IPS DF 19.7 (cell line): ENCODE data around the gene CAPN10.
"Not testable (repeated sequence)": the region's sequence is repeated elsewhere in the genome, so short reads cannot be mapped to it uniquely, and the experiment has no call there.

Experiments used
- DNase-seq: peaks from one replicate; pipeline ENCODE4 v3.0.0-alpha.2; 2013; ENCODE audit warnings: low read depth, low spot score

The CAPN10 gene, protein sequence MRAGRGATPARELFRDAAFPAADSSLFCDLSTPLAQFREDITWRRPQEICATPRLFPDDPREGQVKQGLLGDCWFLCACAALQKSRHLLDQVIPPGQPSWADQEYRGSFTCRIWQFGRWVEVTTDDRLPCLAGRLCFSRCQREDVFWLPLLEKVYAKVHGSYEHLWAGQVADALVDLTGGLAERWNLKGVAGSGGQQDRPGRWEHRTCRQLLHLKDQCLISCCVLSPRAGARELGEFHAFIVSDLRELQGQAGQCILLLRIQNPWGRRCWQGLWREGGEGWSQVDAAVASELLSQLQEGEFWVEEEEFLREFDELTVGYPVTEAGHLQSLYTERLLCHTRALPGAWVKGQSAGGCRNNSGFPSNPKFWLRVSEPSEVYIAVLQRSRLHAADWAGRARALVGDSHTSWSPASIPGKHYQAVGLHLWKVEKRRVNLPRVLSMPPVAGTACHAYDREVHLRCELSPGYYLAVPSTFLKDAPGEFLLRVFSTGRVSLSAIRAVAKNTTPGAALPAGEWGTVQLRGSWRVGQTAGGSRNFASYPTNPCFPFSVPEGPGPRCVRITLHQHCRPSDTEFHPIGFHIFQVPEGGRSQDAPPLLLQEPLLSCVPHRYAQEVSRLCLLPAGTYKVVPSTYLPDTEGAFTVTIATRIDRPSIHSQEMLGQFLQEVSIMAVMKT

DNA sequence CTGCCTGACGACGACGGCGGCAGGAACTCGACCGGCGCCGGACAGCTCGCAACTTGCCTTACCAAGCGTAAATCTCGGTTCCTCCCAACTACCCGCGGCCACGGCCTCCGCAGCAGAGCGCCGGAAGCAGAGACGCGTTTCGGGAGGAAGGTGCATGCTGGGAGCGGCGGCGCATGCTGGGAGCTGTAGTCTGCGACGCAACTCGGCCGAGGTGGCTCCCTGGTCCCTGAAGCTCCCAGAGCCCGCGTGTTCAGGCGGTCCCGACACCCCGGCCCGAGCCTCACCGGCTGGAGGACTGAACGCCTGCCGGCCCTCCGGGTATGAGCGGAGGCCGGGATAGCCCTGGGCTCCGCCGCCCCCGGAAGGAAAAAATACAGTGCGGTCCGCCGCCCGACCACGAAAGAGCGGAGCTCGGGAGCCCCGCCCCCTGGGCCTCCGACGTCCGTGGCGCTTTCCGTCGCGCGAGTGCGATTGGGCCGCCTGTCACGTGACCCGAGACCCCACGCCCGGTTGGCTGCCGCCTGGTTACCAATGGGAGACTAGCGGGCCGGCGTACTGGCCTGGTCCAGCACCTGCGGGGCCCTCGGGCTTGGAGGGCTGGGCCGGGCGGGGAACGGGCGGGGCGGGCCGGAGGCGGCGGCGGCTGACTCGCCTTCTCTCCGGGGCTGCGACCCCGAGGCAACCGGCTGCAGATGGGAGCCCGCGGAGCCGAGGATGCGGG is at the start of gene CAPN10:
CAPN10 (plus strand) TSS at position 537 of the 721 bp plus-strand sequence; CDS start at position 715, 178 bp downstream.
- DNase-seq, result peak; percentile 67

DNA sequence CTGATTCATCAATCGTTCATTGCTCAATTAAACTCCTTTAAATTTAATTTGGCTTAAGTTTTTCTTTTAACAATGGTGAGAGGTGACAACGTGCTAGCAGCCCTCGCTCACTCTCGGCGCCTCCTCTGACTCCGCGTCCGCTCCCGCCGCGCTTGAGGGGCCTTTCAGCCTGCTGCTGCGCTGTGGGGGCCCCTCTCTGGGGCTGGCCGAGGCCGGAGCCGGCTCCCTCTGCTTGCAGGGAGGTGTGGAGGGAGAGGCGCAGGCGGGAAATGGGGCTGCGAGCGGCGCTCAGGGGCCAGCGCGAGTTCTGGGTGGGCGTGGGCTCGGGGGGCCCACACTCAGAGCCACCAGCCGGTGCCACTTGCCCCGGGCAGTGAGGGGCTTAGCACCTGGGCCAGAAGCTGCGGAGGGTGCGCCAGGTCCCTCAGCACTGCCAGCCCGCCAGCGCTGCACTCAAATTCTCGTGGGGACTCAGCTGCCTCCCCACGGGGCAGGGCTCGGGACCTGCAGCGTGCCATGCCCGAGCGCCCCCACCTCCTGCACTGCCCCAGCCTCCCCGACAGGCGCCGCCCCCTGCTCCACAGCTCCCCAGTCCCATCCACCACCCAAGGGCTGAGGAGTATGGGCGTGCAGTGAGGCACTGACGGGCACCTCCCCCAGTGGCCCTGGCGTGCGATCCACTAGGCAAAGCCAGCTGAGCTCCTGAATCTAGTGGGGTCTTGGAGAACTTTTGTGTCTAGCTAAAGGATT is 48.3 kb upstream of the CAPN10 start:
- no peak for DNase-seq

DNA sequence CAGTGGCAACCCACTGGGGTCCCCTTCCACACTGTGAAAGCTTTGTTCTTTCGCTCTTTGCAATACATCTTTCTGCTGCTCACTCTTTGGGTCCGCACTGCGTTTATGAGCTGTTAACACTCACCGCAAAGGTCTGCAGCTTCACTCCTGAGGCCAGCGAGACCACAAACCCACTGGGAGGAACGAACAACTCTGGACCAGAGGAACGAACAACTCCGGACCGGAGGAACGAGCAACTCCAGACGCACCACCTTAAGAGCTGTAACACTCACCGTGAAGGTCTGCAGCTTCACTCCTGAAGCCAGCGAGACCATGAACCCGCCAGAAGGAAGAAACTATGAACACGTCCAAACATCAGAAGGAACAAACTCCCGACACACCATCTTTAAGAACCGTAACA is 47.4 kb upstream of the CAPN10 start:
- not testable (repeated sequence) for DNase-seq

DNA sequence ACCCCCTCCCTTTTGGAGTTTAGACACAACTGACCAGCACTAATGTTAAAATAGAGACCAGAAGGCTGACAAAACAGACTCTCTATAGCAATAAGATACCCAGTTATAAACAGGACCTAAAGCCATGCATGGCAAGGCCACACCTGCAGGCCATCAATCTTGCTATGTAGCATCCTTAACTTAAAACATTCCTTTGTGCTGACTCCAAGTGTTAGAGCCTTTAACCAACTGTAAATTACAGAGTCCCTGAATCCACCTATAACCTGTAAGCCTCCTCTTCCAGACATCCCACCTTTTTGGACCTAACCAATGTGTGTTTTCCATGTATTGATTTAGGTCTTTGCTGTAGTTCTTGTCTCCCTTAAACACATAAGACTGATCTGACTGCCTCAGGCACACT is 46.6 kb upstream of the CAPN10 start:
- no peak for DNase-seq

DNA sequence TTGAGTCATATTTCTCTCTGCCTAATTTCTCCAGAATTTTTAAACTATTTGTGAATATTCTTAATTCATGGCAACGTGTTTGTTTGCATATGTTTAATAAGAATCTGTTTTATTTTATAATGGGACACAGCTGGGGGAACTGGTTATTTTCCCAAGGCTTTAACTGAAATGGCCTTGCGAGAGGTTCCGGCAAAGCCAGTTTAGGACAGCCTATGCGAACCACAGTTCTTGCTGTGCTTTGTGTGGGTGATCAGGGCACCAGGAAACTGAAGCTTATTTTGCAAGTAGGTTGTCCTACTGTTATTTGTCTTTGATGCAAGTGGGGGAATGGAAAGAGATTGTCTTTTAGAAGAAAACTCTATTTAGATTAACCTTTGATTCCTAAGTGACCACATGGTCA is 35.2 kb upstream of the CAPN10 start:
- DNase-seq, result no peak

DNA sequence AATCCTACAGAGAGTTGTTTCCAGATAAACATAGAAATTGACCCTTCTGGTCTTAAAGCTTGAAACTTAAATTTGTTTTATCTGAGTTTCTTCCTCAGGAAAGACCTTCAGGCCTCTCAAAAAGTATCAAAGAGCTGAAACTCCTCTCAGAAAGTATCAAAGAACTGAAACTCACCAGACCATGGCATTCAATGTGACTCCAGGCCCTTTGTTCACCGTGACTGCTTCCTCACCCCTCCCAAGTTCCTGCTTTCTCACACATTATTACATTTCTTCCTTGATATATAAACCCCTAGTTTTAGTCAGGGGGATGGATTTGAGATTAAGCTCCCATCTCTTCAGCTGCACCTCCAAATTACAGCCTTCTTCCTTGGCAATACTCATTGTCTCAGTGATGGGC is 34.7 kb upstream of the CAPN10 start:
- DNase-seq, result no peak

DNA sequence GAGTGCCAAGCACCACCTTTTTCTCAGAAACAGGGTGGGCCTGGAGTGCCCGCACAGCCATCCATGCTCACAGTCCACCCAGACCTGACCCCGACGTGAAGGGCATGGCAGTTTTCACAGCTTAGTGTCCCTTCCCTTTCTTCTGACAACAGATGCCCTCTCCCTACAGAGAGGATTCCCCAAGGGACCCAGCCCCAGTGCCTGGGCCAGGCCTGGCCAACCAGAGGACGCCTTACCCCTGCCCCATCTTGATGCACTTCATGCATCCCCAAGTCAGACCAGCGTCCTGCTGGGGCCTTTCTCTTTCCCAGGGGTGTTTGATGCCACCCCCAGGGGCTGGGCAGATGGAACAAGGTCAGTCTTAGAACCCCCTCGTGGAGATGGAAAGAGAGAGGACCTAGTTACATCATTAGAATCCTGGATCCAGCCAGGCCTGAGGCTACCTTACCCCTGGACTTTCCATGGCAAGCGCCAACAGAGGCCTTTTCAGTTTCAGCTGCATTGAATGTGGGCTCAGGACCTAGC is 32.5 kb upstream of the CAPN10 start:
- DNase-seq, result no peak

DNA sequence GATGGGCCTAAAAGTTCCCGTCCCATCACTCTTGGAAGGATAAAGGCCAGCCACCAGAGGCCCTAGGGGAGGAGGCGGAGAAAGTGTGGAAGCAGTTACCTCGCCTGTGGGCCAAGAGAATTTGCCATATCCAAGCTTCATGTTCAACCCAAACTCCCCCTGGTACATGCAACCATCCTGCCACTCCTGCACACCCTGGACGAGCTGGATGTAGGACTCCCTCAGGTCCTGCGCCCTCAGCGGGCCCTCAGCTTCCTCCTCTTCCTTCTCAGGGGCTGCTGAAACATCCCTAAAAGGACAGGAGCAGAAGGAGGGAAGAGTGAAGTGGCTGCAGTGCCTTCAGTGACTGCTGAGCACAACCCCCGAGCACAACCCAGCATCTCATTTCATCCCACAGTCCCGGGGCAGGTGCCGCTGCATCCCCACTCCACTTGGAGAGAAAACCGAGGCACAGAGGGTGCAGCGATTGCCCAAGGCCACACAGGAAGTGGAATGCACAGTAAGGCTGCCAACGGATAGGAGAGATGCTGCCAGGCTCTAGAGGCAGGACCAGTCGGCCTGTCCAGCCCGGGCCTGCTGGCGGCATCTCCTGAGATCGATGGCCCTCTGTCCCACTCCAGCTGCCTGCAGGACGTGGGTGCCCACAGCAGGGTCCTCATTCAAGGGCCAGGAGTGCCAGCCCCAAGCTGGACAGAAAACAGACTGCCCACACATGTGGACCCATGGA is 31.6 kb upstream of the CAPN10 start:
- no peak for DNase-seq

DNA sequence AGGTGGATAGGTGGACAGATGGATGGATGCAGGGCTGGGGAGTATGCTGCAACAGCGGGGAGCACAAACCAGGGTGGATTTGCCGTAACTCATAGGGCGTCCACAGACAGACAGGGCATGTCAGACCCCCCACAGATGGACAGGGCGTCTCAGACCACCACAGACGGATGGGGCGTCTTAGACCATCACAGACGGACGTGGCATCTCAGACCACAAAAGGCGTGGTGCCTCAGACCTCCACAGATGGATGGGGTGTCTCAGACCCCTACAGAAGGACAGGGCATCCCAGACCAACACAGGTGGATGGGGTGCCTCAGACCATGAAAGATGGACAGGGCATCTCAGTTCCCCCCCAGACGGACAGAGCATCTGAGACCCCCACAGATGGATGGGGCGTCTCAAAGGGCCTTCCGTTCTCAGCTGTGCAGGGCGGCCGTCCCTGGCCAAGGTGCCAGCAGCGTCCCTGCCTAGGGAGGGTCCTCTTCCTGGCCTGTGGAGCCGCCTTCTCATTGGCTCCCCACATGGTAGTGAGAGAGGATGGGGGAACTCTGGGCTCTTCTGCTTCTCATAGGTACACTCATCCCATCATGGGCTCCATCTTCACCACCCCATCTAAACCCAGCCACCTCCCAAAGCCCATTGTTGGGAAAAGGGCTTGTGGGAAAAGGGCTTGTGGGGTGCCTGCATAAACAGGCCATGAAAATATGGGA is 30.8 kb upstream of the CAPN10 start:
- no peak for DNase-seq

DNA sequence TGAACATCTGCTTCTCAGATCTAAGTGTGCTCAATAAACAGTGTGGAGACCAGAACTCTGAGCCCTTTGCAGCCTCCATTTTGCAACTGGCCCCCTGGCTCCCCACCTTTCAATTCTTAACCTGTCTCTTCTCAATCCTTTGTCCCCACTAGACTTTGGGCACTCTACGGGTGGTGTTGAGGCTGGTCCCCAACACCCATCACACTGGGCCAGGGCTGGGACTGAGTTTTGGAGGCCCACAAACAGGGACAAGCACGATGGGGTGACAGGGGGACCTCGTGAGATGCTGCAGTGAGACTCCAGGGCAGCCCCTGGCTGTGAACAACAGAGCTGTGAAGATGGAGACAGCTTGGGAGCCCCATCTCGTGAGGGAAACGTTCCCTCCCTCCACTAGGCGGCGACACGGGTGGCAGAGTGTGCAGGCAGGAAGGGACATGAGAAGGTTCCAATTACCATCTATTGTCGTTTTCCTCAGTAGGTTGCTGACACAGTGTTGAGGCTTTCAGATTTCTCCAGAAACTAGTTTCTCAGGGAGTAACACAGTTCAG is 29.9 kb upstream of the CAPN10 start:
- DNase-seq, result no peak

DNA sequence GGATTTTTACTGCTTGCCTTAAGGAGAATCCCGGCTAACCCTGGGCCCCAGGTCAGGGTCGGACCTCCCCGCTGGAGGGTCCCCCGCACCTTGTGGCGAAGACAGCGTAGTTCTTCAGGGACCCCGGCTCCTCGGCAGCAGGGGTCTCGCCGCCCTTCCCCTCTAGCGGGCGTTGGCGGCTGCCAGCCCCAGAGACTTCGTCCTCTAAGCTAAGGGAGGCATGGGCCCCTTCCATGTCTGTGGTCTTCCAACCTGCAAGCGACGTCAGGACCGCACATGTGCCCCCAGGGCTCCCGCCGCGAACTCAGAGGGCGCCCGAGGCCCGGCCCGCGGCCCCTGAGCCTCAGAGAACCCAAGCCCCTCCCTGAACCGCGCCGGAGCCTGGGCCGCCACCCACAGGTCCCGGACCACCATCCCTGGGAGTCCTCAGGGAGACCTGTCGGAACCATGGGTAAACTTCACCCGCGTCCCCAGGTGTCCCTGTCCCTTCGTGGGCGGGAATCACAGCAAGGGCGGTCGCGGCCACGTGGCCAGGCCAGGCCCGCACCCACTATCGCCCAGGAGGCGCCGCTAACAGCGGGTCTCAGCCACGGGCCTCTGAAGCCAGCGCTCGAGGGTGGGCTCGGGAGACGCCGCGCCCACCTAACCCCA is 29.3 kb upstream of the CAPN10 start:
- no peak for DNase-seq

DNA sequence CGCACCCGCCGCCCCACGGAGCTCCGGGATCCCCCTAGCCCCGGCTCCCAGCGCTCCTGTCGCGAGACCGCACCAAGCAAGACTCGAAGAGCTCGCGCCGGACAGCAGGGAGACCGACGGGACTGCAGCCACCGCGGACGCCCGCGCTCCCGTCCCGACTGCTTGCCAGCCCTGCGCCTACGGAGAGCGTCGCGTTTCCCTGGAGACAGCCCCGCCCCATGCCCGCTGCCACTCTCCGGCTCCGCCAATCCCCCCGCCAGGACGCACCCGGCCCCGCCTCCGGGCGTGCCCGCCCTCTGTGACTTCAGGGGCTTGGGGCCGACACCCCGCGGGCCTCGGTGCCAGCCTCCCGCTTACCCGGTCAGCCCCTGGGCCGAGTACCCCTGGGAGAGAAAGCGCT is 28.7 kb upstream of the CAPN10 start, which contains the start of gene ANKMY1:
ANKMY1 (minus strand) TSS at position 181 of the 400 bp plus-strand sequence. CDS start 653 bp downstream, outside the sequence.
- no peak for DNase-seq

DNA sequence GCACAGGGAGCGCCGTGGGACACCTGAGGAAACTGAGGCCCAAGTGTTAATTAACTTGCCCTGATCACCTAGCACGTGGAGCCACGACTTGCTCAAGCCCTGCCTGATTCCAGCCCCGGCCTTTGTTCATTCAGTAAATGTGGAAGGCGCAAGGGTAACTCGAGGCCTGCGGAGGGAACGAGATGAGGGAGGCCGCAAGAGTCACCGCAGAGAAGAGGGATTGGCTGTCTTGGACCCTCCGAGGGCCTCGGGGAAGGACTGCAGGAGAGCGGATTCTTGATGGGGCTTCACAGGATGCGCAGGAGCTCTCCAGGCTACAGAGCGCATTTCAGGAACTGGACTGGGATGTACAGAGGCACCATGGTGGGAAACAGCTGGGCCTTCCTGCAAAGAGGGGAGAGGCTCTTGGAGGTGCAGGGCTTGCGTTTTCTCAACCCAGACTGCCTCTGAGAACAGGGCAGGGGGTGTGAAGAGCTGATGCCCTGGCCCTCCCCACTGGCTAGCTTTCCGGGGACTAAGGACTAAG is 28.2 kb upstream of the CAPN10 start:
- DNase-seq, result no peak

DNA sequence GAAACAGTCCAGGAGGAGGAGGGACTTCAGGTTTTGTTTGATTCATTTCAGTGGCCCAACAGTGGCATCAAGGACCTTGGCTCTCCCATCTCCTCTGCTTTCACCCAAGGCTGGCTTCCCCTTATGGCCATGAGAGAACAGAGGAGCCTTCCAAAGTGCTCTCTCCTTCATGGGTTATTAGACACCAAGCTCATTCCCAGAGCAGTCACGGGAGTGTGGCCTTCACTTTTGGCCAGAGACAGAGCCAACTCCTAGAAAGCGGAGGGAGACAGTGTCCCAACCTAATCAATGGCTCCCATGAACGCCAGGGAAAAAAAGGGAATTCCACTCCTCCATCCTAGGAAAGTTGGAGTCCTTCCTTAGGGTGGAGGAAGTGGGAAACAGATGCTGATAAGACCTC is 27.2 kb upstream of the CAPN10 start:
- DNase-seq, result no peak

DNA sequence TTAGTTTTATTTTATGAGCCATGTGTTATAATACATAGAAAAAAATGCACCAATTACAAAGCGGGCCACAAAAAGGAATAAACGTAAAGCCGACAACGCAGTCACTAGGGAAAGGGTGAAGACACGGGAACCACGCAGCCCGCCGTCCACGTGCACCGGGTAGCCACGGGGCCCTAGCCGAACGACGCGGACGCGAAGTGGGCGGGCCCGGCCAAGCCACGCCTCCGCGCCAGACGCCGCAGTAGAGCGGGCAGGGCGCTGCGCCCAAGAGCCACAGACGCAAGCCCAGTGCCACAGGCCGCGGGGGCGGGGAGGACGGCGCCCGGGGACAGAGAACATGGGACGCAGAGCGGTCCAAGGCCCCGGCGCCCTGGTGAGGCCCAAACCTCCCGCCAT is 26.5 kb upstream of the CAPN10 start, which contains the start of gene DUSP28:
DUSP28 (plus strand) TSS at position 274 of the 396 bp plus-strand sequence. CDS start 328 bp downstream, outside the sequence.
- DNase-seq, result no peak

DNA sequence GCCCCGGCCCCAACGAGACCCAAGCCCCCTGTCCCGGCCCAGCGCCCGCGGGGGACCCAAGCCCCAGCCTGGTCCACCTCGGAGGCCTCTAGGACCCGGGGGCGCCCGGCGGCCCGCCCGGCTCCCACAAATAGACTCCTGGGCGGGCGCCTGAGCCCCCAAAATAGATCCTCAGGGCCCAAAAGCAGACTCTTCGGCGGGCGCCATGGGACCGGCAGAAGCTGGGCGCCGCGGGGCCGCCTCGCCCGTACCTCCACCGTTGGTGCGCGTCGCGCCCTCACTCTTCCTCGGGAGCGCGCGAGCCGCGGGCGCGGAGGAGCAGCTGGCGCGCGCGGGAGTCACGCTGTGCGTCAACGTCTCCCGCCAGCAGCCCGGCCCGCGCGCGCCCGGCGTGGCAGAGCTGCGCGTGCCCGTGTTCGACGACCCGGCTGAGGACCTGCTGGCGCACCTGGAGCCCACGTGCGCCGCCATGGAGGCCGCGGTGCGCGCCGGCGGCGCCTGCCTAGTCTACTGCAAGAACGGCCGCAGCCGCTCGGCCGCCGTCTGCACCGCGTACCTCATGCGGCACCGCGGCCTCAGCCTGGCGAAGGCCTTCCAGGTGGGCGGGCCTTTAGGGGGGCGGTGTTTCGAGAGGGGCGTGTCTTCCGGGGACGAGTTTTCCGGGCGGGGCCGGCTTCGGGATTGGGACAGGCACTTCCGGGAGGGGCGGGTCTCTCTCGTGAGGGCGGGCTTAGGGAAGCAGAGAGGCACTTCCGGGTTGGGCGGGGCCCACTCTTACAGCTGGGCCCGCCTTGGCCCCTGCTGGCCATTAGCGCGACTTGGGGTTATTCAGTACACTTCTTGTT is 25.8 kb upstream of the CAPN10 start:
- DNase-seq, result no peak

DNA sequence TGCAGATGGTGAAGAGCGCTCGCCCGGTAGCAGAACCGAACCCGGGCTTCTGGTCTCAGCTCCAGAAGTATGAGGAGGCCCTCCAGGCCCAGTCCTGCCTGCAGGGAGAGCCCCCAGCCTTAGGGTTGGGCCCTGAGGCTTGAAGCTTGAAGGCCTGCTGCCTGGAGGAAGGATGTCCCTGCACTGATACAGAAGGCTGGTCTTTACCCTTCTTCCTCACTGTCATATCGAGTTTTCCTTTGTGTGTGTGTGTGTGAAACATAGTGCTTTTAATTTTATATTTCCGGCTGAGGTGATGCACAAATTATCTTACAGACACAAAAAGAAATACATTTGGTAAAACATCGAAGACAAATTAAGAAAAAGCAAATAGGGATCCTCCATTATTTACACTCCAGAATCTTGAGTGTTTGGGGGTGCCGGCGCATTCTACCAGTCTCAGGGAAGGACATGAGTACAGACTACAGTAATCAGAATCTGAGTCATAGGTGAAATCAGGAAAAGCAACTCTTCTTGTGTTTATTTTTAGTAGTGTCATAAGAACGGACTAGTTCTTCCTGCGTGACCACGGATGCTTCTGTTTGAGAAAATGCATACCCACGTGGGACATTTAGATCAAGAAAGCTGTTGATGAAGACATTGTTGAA is 25.1 kb upstream of the CAPN10 start:
- DNase-seq, result no peak
